GM21717 (cell line): ENCODE measurements around the gene NKX6-2.

Source experiments
- ATAC-seq: cut with Tn5 transposase; IDR thresholded peaks from one replicate; pipeline ENCODE4 v1.9.1; 2021; ENCODE audit warnings: mild to moderate bottlenecking, moderate library complexity; ENCODE audit not compliant: unreplicated experiment

The NKX6-2 gene

GRCh38 chr10:132813560-132814468 lies 27.9 kb upstream of the NKX6-2 start:
- ATAC-seq = no peak

DNA sequence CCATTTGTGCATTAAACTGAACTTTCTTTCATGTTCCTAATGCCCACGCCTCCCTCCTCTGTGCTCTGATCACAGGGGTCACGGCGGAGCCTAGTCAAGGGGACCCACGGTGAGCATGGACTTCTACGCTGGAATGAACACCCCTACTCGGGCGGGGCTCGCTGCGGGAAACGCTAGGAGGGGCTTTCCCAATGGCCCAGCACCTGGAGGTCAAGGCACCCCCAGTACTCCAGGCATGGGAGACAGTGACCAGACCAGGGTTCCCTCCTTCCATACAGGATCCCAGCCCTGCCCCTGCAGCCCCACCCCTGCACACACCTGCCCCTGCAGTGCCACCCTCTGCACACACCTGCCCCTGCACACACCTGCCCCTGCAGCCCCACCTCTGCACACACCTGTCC lies 27.1 kb upstream of the NKX6-2 start:
- ATAC-seq = no peak

- no peak for ATAC-seq
Observed at GRCh38 chr10:132812520-132812919, 26.6 kb upstream of the NKX6-2 start.

- ATAC-seq = no peak
Observed at GRCh38 chr10:132811891-132812481, 26.0 kb upstream of the NKX6-2 start.

DNA sequence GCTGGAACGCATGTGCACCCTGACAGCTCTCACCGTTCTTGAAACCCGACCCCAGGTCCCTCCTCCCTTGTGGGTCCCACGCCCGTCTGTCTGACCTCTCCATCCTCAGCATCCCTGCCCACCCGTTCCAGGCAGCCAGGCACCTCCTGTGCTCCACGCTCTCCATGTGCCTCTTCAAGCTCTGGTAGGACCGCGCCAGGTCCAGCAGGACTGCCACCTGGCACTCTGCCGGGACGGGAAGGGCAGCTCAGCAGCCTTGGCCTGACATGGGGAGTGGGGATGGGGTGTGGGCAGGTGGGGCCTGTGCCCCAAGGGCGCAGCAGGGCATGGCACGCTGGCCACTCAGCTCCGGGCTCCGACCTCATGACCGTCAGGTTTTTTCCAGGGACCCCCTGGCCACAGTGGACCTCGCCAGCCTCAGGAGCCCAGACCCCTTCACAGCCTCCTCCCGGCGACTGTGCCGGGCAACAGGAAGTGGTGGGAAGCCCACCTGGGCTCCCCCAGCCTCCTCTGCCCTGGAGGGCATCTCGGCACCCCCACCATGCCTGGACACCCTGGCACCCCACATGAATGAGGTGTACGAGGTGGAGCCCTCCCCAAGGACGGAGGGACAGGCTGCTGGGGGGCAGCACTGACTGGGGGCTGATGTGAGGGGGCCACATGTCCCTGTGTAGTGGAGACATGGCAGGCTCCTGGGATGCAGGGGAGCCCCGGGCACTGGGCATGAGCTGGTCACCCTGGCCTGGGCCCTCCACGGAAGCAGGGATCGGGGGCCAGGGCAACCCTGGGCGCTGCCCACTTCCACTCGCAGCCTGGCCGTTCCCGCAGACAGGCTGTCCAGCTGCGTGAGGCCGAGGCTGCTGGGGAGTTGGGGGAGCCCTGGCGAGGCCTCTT lies 25.1 kb upstream of the NKX6-2 start:
- no peak for ATAC-seq

GRCh38 chr10:132810141-132810806 lies 24.3 kb upstream of the NKX6-2 start:
- ATAC-seq = no peak

- ATAC-seq = no peak
Observed at GRCh38 chr10:132809232-132810140, 23.5 kb upstream of the NKX6-2 start.

DNA sequence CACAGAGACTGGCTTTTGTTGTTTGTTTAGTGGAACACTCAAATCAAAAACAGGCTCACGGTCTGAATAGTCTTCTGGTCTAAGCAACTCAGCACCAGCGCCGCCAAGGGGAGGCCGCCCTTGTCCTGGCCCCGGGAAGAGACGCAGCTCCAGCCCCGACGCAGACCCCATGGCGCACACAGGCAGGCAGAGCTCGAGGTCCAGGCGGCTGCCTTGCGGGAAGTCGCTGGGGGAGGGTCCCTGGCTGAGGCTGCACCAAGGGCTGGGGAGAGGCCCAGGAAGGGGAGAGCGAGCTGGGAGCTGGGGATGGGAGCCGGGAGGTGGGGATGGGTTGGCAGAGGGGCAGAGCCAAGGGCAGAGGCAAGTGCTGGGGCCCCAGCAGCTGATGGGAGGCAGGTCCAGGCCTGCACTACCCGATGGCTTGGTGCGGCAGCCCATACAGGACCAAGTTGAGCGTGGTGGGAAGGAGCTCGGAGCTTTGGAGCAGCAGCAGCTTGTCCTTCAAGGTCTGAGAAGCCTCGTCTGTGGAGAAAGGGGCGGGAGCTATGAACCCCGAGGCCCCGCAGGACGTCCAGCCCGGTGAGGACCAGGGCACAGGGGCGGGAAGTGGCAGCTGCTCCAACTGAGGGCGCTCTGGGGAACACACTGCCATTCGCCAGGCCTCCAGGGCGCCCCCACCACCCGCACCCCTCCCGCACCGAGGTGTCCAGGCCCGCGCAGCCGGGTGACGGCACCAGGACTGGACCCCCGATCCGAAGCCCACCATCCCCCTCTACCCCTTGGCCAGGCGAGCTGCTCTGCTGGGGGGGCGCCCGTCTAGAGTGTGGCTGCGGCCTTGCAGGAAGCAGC lies 22.7 kb upstream of the NKX6-2 start:
- ATAC-seq = no peak

DNA sequence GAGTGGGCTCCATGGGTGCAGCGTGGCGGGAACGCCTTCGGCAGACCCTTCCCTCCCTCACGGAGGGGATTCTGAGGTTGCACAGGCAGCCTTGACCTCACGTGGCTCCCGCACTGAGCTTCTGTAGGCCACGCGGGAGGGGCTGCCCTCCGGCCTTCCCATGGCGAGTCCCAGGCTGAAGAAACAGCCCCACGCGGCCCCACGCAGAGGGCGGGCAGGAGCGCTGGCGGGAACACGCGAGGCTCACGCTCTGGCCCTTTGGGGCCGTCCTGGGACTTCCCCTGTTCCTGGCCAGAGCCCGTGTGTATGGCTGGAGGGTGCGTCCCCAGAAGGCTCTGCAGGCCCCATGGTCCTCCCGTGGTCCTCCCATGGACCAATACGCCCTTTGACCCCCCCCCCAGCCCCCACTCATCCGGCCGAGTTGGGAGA lies 21.7 kb upstream of the NKX6-2 start:
- ATAC-seq = no peak

- ATAC-seq = no peak
Observed at GRCh38 chr10:132806561-132807003, 20.6 kb upstream of the NKX6-2 start.

DNA sequence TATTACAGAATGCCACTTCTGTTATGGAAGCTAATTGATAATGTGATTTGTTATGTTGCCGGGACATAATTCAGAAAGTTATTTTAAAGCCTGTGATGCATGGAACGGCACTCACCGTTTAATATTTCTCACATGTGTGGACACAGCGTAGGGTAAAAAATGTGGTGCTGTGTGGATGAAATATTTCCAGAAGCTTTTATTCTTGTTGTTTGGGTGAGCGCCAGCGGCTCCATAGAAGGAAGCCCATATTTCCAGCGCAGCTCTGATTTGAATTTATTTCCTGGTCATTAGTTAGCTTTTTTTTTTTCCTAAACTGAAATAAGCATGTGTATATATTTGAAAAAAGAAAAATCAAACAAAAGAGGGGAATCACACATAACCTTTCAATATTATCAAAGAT lies 20.2 kb upstream of the NKX6-2 start:
- ATAC-seq = no peak

- no peak for ATAC-seq
Observed at GRCh38 chr10:132805599-132805998, 19.7 kb upstream of the NKX6-2 start.

DNA sequence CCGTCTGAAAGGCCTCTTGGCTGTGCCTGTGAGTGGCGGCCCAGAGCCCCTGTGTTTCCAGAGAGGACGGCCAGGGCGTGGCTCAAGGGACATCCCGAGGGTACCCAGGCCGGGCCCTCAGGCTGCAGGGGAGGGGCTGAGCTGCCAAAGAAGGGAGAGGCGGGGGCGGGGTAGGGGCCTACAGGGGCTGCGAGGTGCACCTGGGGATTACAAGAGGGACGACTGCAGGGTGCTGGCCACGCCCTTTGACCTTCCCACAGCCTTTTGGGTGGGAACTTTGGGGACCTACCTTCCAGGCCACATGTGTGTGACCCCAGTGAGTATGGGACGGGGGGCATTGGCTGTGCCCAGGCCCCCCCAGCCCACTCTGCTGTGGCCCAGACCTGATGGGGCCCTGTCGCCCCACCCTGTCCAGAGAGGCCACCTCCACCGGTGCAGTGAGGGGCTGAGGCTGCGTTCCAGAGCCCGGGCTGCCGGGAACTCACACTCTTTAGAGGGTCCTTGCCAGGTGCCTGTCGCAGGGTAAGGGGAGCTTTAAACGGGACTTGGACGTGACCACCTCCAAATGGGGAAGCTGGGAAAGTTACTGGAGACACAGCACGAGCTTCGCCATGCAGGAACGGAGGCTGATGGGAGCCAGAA lies 19.0 kb upstream of the NKX6-2 start:
- ATAC-seq = no peak

- no peak for ATAC-seq
Observed at GRCh38 chr10:132804287-132804686, 18.3 kb upstream of the NKX6-2 start.

DNA sequence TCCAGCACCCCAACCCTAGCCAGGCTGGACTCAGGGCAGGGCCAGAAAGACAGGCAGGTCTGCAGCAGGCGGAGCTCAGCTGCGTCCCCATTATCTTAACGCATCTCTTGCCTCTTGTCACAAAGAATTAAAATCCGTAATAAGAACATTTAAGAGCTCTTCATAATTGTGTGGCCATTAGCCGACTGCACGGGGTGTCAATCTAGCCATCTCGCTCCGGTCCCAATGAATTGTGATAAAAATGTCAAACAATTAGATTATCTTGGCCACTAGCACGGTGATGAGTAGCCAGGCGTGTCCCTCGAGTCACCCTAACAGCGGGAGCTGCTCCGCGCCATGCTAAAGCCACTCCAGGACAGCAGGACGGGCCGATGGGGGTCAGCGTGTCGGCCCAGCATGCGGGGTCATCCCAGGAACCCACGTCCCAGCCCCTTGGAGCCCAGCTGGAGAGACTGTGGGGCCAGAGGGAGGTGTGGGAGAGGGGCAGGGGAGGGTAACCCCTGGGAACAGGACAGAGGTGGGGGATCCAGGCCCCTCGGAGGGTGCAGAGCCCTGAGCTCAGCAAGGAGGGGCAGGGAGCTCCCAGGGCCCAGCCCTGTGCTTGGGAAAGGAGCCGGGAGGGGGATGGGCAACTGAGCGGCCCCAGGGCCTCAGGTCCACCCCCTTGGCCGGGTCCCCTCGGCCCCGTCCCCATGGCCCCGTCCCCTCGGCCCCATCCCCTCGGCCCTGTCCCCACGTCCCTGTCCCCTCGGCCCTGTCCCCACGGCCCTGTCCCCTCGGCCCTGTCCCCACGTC lies 17.7 kb upstream of the NKX6-2 start:
- no peak for ATAC-seq

DNA sequence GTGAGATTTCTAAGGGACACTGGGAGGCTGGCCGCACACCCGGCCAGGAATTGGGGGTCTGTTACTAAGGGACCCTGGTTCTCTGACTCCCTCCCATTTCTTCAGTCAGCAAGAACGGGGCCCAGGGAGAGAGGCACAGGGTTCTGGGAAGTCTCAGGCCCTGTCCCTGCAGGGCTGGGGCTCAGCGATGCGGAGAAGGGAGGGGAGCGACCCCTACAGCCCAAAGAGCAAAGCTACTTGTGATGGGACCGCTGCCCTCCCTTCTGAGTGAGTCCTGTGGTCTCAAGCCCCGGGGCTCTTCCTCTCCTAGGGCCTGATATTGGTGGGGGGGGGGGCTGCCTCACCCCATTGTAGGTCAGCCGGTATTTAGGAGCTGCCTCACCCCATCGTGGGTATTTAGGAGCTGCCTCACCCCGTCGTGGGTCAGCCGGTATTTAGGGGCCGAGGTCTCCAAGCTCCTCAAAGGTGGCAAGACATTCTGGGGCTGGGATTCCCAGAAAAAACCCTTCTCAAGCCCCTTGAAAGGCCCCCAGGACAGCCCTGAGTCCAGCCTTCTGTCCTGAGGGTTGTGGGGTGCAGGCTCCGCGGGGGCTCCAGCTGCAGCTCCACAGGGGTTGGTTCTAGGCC lies 16.9 kb upstream of the NKX6-2 start:
- no peak for ATAC-seq

DNA sequence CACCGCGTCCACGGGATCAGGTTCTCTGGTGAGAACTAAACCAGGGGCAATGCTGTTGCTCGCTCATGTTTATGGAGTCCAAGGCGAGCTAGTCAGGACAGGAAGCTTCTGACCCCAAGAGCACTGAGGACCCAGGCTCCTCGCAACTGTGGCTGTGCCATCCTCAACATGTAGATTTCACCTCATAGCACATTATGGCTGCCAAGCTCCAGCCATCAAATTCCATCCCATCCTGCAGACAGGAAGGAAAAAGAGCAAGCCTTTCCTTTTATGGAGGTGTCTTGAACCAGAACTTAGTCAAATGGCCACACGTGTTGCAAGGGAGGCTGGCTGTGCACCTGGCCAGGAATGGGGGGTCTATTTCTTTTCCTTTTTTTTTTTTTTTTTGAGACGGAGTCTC lies 16.1 kb upstream of the NKX6-2 start:
- no peak for ATAC-seq
